ENCODE results near the gene TBX18. TPM values are rescaled to one million over a fixed set of nuclear protein-coding genes. Genes with fewer than 3 reads are reported as not detected.

The TBX18 gene
- polyA plus RNA-seq, 1 experiment = 0.69 TPM

DNA sequence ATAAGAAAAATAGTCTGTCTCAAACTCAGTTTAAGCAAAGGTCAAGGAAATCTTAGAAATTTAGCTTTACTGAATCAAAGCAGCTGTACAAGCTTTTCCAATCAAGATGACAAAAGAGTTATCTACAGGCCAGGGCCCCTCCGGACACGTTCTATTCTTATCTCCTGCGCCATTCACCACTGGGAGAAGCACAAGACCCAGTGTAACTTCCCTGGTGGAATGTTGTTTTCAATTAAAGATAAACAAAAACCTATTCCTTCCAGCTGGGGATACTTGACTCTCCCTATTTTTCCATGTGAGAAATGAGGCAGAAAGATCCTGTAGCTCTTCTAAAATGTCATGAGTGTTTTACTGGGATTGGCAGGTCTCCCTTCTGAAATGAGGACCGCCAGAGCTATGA is 123.3 kb downstream of the TBX18 start:
- no peak overlapping the region for H3K4me3 ChIP-seq (ENCODE audit: low read depth, low read length)
- CTCF ChIA-PET = interaction anchor here (1.3 kb wide), 1 partner anchor 22 kb away, joined by 3 read pairs; no protein-coding TSS in a partner anchor
- POLR2A ChIA-PET = interaction anchor here (0.7 kb wide), 1 partner anchor 22 kb away, joined by 3 read pairs; no protein-coding TSS in a partner anchor
- TF ChIP-seq, protein P1, sequence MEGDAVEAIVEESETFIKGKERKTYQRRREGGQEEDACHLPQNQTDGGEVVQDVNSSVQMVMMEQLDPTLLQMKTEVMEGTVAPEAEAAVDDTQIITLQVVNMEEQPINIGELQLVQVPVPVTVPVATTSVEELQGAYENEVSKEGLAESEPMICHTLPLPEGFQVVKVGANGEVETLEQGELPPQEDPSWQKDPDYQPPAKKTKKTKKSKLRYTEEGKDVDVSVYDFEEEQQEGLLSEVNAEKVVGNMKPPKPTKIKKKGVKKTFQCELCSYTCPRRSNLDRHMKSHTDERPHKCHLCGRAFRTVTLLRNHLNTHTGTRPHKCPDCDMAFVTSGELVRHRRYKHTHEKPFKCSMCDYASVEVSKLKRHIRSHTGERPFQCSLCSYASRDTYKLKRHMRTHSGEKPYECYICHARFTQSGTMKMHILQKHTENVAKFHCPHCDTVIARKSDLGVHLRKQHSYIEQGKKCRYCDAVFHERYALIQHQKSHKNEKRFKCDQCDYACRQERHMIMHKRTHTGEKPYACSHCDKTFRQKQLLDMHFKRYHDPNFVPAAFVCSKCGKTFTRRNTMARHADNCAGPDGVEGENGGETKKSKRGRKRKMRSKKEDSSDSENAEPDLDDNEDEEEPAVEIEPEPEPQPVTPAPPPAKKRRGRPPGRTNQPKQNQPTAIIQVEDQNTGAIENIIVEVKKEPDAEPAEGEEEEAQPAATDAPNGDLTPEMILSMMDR (IDR thresholded peaks at IDR 0.05; ENCODE audit: low read depth, low read length) = no peak
- H3K27ac ChIP-seq (ENCODE audit: low read depth, low read length) = no peak overlapping the region
- H3K9me3 ChIP-seq (ENCODE audit: control insufficient read depth, insufficient read depth, low read length) = no peaks in the 10 kb centered on the region
- no peaks in the 10 kb centered on the region for H3K27me3 ChIP-seq (ENCODE audit: control insufficient read depth, insufficient read depth, low read length)
- no peak for DNase-seq (ENCODE audit: low read depth, low spot score)

GRCh38 chr6:84639396-84639795 is 125.0 kb downstream of the TBX18 start:
- no peak overlapping the region for H3K27ac ChIP-seq (ENCODE audit: low read depth, low read length)
- no peak for DNase-seq (ENCODE audit: low read depth, low spot score)
- no peaks in the 10 kb centered on the region for H3K27me3 ChIP-seq (ENCODE audit: control insufficient read depth, insufficient read depth, low read length)
- ChIA-PET CTCF (no interaction called here), POLR2A (no interaction called here)
- TF ChIP-seq, protein P1 (IDR thresholded peaks at IDR 0.05; ENCODE audit: low read depth, low read length) = no peak
- H3K9me3 ChIP-seq (ENCODE audit: control insufficient read depth, insufficient read depth, low read length) = no peaks in the 10 kb centered on the region
- H3K4me3 ChIP-seq (ENCODE audit: low read depth, low read length) = no peak overlapping the region

- POLR2A ChIA-PET = no interaction called here
- Histone ChIP-seq H3K9me3 (ENCODE audit: control insufficient read depth, insufficient read depth, low read length) (no peaks in the 10 kb centered on the region), H3K4me3 (ENCODE audit: low read depth, low read length) (no peak overlapping the region), H3K27me3 (ENCODE audit: control insufficient read depth, insufficient read depth, low read length) (no peaks in the 10 kb centered on the region), H3K27ac (ENCODE audit: low read depth, low read length) (no peak overlapping the region)
- TF ChIP-seq, protein P1 (IDR thresholded peaks at IDR 0.05; ENCODE audit: low read depth, low read length) = no peak
- DNase-seq (ENCODE audit: low read depth, low spot score) = no peak
- CTCF ChIA-PET = no interaction called here
Observed at GRCh38 chr6:84638286-84638685, 126.1 kb downstream of the TBX18 start.

Small RNA genes within 50 kb of the gene (small RNA-seq; reads per million reads assigned to genes)
- not detected for gene AL590143.1 (ENCODE audit: insufficient read length, low read depth)

Measured in AG04450 (cell line).